ENCODE measurements around the gene PLXNC1.
A peak's percentile ranks its signal among the peaks of the same experiment; 100 is the strongest.

PLXNC1 gene

DNA sequence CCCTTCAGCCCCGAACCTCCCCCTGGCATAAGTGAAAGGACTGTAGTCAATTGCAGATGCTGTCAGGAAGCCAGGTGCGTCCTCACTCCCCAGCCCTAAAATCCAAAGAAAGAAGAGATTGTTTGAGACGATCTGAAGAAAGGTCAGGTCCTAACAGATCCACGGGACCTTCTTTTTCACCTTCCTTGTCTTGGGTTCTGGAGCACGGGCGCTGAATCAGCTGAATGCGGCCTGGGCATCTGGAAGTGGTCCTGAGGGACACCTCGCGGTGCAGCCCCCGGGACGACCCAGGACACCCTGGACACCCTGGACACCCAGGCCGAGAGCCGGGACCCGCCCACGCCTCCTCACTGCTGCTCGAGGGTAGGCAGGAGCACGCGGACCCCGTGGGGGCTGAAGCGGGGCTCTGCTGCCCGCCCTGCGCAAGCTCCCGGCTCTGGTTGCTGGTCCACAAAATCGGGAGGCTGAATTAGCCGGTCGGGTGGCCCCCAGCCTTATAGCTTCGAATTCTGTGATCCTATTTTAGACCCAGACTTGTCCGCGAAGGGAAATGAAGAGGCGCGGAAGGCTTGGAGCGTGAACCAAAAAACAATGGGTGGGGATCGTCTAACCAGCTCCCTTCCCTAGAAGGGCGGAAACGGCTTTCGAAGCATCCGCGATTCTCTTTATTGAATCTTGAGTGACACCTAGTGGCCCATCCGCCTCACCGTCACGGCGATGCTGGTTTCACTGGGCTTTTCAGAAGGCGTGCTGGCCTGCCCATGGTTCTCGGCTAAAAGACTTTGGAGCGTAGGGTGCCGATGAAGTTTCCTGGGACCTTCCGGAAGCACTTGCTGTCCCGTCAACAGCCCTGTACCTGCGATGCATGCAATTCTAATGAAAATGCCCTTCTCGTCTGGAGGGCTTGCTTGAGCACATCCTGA lies 46.4 kb upstream of the PLXNC1 start:
- peak; percentile 77 for TF ChIP-seq CTCF (IDR thresholded peaks at IDR 0.05; ENCODE audit: low read depth, low read length)
- no peaks in the 10 kb centered on the region for H3K9me3 ChIP-seq (ENCODE audit: severe bottlenecking)
- peak overlapping the region; percentile 68 for H3K4me3 ChIP-seq (ENCODE audit: low read depth, low read length)
- peak; percentile 82 for DNase-seq
- no peaks in the 10 kb centered on the region for H3K36me3 ChIP-seq
- no peak overlapping the region; the same call in 1 of the 2 replicates for H3K27ac ChIP-seq
- no peaks in the 10 kb centered on the region for H3K27me3 ChIP-seq (ENCODE audit: insufficient read depth, low read depth, severe bottlenecking)

DNA sequence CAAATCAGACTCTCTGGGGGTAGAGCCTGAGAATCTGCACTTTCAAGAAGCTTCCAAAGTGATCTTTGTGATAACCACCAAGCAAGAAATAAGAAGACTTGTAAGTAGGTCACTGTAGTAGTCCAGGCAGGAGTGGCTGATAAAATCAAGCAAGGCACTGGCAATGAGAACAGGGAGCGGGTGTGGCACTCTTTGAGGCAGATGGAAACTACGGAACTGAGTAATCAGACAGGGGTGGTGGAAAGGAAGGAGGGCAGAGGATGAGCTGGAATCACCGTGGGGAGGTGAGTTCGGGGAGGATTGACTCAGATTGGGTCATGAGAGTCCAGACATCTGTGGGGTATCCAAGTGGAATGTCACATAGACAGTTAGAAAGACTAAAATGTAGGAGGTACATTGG lies 44.4 kb upstream of the PLXNC1 start:
- Histone ChIP-seq H3K27ac (no peak overlapping the region), H3K36me3 (no peaks in the 10 kb centered on the region), H3K9me3 (ENCODE audit: severe bottlenecking) (no peaks in the 10 kb centered on the region), H3K4me3 (ENCODE audit: low read depth, low read length) (no peak overlapping the region), H3K27me3 (ENCODE audit: insufficient read depth, low read depth, severe bottlenecking) (no peaks in the 10 kb centered on the region)
- no peak for TF ChIP-seq CTCF (IDR thresholded peaks at IDR 0.05; ENCODE audit: low read depth, low read length)
- DNase-seq: no peak

DNA sequence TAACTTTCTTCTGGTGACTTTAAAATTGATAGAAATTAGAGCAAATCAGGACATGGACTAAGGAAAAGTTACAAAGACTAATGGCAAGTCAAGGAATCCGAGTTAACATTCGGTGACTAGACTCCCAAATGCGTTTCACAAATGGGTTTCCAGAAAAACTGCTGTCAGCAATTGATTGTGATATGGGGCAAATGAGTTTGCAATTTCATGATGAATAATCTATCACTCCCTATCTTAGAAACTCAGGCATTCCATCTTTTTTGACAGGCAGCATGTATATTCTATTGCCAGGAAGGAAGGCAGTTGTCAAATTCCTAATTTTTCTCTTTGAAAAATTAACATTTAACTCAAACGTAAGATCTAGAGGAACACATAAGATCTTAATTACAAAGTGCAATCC lies 40.5 kb upstream of the PLXNC1 start:
- DNase-seq: no peak
- no peaks in the 10 kb centered on the region for H3K9me3 ChIP-seq (ENCODE audit: severe bottlenecking)
- H3K4me3 ChIP-seq (ENCODE audit: low read depth, low read length): no peak overlapping the region
- no peaks in the 10 kb centered on the region for H3K36me3 ChIP-seq
- no peak for TF ChIP-seq CTCF (IDR thresholded peaks at IDR 0.05; ENCODE audit: low read depth, low read length)
- no peak overlapping the region for H3K27ac ChIP-seq
- H3K27me3 ChIP-seq (ENCODE audit: insufficient read depth, low read depth, severe bottlenecking): no peaks in the 10 kb centered on the region

DNA sequence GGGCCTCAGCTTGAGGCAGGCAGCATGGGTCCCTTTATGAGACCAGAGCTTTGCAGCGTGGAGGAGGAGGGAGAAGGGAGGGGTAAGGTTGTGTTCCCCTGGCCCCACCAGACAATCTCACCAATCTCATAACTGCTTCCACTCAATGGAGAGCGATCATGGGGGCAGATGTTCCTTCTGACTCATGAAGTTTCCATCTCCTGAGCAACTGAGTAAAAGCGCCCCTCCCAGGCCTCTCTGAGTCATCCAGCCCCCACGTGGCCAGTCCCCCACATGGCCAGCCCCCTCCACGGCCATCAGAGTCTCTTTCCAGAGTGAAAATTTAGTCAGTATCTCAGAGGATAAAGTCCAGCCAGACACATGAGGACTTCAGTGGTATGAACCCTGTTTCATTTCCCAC lies 39.2 kb upstream of the PLXNC1 start:
- Histone ChIP-seq H3K27ac (no peak overlapping the region), H3K27me3 (ENCODE audit: insufficient read depth, low read depth, severe bottlenecking) (no peaks in the 10 kb centered on the region), H3K9me3 (ENCODE audit: severe bottlenecking) (no peaks in the 10 kb centered on the region), H3K4me3 (ENCODE audit: low read depth, low read length) (no peak overlapping the region), H3K36me3 (no peaks in the 10 kb centered on the region)
- DNase-seq: no peak
- TF ChIP-seq CTCF (IDR thresholded peaks at IDR 0.05; ENCODE audit: low read depth, low read length): no peak

GRCh38 chr12:94110258-94110657 lies 38.1 kb upstream of the PLXNC1 start:
- Histone ChIP-seq H3K4me3 (ENCODE audit: low read depth, low read length) (no peak overlapping the region), H3K27me3 (ENCODE audit: insufficient read depth, low read depth, severe bottlenecking) (no peaks in the 10 kb centered on the region), H3K27ac (no peak overlapping the region), H3K36me3 (no peaks in the 10 kb centered on the region), H3K9me3 (ENCODE audit: severe bottlenecking) (no peaks in the 10 kb centered on the region)
- no peak for DNase-seq
- no peak for TF ChIP-seq CTCF (IDR thresholded peaks at IDR 0.05; ENCODE audit: low read depth, low read length)

Measured in WERI-Rb-1 (cell line).